RPMI8226 (cell line): ENCODE measurements around the gene PCP2.

ENCODE experiments used
- DNase-seq: peaks from one replicate; pipeline ENCODE4 v3.0.0-alpha.2; 2015

The PCP2 gene

GRCh38 chr19:7633698-7634097, at the start of gene PCP2:
Gene PCP2 (minus strand): TSS chr19:7633719. CDS start chr19:7633457, 262 bp downstream.
- no peak for DNase-seq

GRCh38 chr19:7682175-7682855, 48.8 kb upstream of the PCP2 start:
- no peak for DNase-seq

- peak; percentile 74 for DNase-seq
Observed at GRCh38 chr19:7681340-7682174, 48.0 kb upstream of the PCP2 start.

- DNase-seq, result peak; percentile 92
Observed at GRCh38 chr19:7680606-7681339, 47.3 kb upstream of the PCP2 start, which contains the start of gene TRAPPC5. Gene TRAPPC5 (plus strand): TSS chr19:7680833. CDS start chr19:7682254, 1,421 bp downstream.

- no peak for DNase-seq
Observed at GRCh38 chr19:7679771-7680605, 46.5 kb upstream of the PCP2 start.

GRCh38 chr19:7678971-7679751, 45.6 kb upstream of the PCP2 start:
- peak; percentile 73 for DNase-seq

- no peak for DNase-seq
Observed at GRCh38 chr19:7677669-7678311, 44.3 kb upstream of the PCP2 start.

- DNase-seq, result no peak
Observed at GRCh38 chr19:7676854-7677253, 43.3 kb upstream of the PCP2 start, which contains the start of gene MCEMP1. Gene MCEMP1 (plus strand): TSS chr19:7677090. CDS start chr19:7677121, 31 bp downstream.

GRCh38 chr19:7676376-7676775, 42.9 kb upstream of the PCP2 start:
- no peak for DNase-seq

GRCh38 chr19:7674010-7675005, 40.8 kb upstream of the PCP2 start:
- peak; percentile 89 for DNase-seq

GRCh38 chr19:7672522-7672921, 39.0 kb upstream of the PCP2 start:
- no peak for DNase-seq

GRCh38 chr19:7670790-7671189, 37.3 kb upstream of the PCP2 start:
- DNase-seq, result no peak

GRCh38 chr19:7670150-7670783, 36.7 kb upstream of the PCP2 start:
- peak; percentile 60 for DNase-seq

- DNase-seq, result no peak
Observed at GRCh38 chr19:7669641-7670040, 36.1 kb upstream of the PCP2 start.

GRCh38 chr19:7668842-7669241, 35.3 kb upstream of the PCP2 start, which contains the start of gene RETN:
Gene RETN (plus strand): TSS chr19:7669049. CDS start chr19:7669327, 278 bp downstream.
- no peak for DNase-seq

- DNase-seq, result peak; percentile 89
Observed at GRCh38 chr19:7665076-7665475, 31.6 kb upstream of the PCP2 start.

GRCh38 chr19:7663706-7664105, 30.2 kb upstream of the PCP2 start:
- no peak for DNase-seq

- no peak for DNase-seq
Observed at GRCh38 chr19:7662657-7663056, 29.1 kb upstream of the PCP2 start.
